GM12878 (cell line): ENCODE measurements around the gene NUP54. TPM values are rescaled to one million over a fixed set of nuclear protein-coding genes. Genes with fewer than 3 reads are reported as not detected.

Experiments
- ATAC-seq: fragments of 200-7000 bp; cut with Tn5 transposase; 3 replicates; pipeline ENCODE4 v1.9.1; 2020; ENCODE audit warnings: mild to moderate bottlenecking, moderate library complexity
- BruUV-seq: library from RNA; stranded (reverse); fragments of 400-500 nt; replicated peaks from 2 replicates; lab custom pipeline; 2021; lab: Mats Ljungman, UMichigan
- CTCF ChIA-PET: fragments of 300-600 bp; sonication (Branson Sonifier 250); formaldehyde crosslinking; extraction: SDS; loops from one replicate; lab custom pipeline; 2021; ENCODE audit warnings: inconsistent platforms; lab: Yijun Ruan, JAX
- POLR2A ChIA-PET: fragments of 350-600 bp; formaldehyde crosslinking; extraction: SDS; loops from one replicate; lab custom pipeline; 2021; ENCODE audit warnings: inconsistent platforms; lab: Charles Lee
- RAD21 ChIA-PET: fragments of 300-600 bp; sonication (Branson Sonifier 250); formaldehyde crosslinking; loops from one replicate; lab custom pipeline; 2023; ENCODE audit warnings: antibody characterized with exemption; ENCODE audit not compliant: unreplicated experiment; lab: Charles Lee
- SMC1A ChIA-PET: fragments of 300-600 bp; sonication (Branson Sonifier 250); formaldehyde crosslinking; loops from one replicate; lab custom pipeline; 2023; ENCODE audit not compliant: unreplicated experiment, uncharacterized antibody; lab: Charles Lee
- DNase-seq: peaks from one replicate; pipeline ENCODE4 v3.0.0-alpha.2; 2011; ENCODE audit warnings: low read depth, low spot score
- FAIRE-seq: peaks from 3 replicates; lab custom pipeline; 2011; peaks lifted over from hg19 to GRCh38; lab: Jason Lieb, UNC
- H2AFZ ChIP-seq: 2 replicates; pipeline ENCODE4 v1.6.0; 2011; ENCODE audit warnings: low read depth, low read length, control low read depth; ENCODE audit not compliant: control insufficient read depth
- H3K27ac ChIP-seq: 2 replicates; pipeline ENCODE4 v1.5.1; 2011; ENCODE audit warnings: control low read depth; ENCODE audit not compliant: control insufficient read depth, insufficient read depth
- H3K27me3 ChIP-seq, 2 experiments: replicated peaks in 1 of 2; 2 replicates each; pipeline versions ENCODE4 v1.6.0 to v1.6.1; 2011; ENCODE audit warnings: low read length in 1 of 2; ENCODE audit not compliant: control insufficient read depth in 2 of 2, insufficient read depth in 2 of 2
- H3K36me3 ChIP-seq, 2 experiments: 2 replicates each; pipeline ENCODE4 v1.5.1; 2011; ENCODE audit warnings: low read length in 1 of 2; ENCODE audit not compliant: control insufficient read depth in 2 of 2, insufficient read depth in 2 of 2
- H3K4me1 ChIP-seq: 2 replicates; pipeline ENCODE4 v1.6.1; 2011; ENCODE audit warnings: mild to moderate bottlenecking, low read length, moderate library complexity, mixed read lengths; ENCODE audit not compliant: control insufficient read depth, insufficient read depth
- H3K4me2 ChIP-seq: 2 replicates; pipeline ENCODE4 v1.6.0; 2011; ENCODE audit warnings: control low read depth; ENCODE audit not compliant: control insufficient read depth, insufficient read depth
- H3K4me3 ChIP-seq: fragments of 200-600 bp; sonication (generic); 2 replicates; pipeline ENCODE4 v1.5.1; 2016
- H3K79me2 ChIP-seq: 2 replicates; pipeline ENCODE4 v1.6.0; 2011; ENCODE audit warnings: low read length; ENCODE audit not compliant: control insufficient read depth, insufficient read depth
- H3K9ac ChIP-seq: 2 replicates; pipeline ENCODE4 v1.8.0; 2011; ENCODE audit warnings: low read length, control low read depth, mixed read lengths; ENCODE audit not compliant: control insufficient read depth, insufficient read depth
- H3K9me3 ChIP-seq: replicated peaks from 3 replicates; pipeline ENCODE4 v1.5.1; 2011; ENCODE audit warnings: mild to moderate bottlenecking, low read length; ENCODE audit not compliant: control insufficient read depth, insufficient read depth
- H4K20me1 ChIP-seq: 2 replicates; pipeline ENCODE4 v1.6.0; 2011; ENCODE audit not compliant: control insufficient read depth, insufficient read depth
- FOXM1 ChIP-seq: IDR thresholded peaks from 2 replicates; pipeline ENCODE4 v1.6.1; 2012; ENCODE audit warnings: low read depth, mild to moderate bottlenecking, inconsistent platforms, low read length, moderate library complexity
- HDGF ChIP-seq: fragments of 450-650 bp; IDR thresholded peaks from 2 replicates; pipeline ENCODE4 v1.6.1; 2016; ENCODE audit warnings: antibody characterized with exemption
- MTA2 ChIP-seq: fragments of 450-650 bp; IDR thresholded peaks from 2 replicates; pipeline ENCODE4 v1.6.1; 2016; ENCODE audit warnings: low read depth, mild to moderate bottlenecking, moderate library complexity
- MTA3 ChIP-seq: IDR thresholded peaks from 2 replicates; pipeline ENCODE4 v1.6.1; 2012; ENCODE audit warnings: low read length, inconsistent platforms, borderline replicate concordance
- NR2C2 ChIP-seq: IDR thresholded peaks from 2 replicates; pipeline ENCODE4 v1.6.1; 2011; ENCODE audit warnings: borderline replicate concordance, low read depth; ENCODE audit not compliant: control insufficient read depth, insufficient read length
- POU2F2 ChIP-seq: IDR thresholded peaks from 3 replicates; pipeline ENCODE4 v1.6.1; 2011; ENCODE audit warnings: low read depth, mild to moderate bottlenecking, low read length, borderline replicate concordance
- RUNX3 ChIP-seq: IDR thresholded peaks from 2 replicates; pipeline ENCODE4 v1.6.1; 2012; ENCODE audit warnings: low read length, inconsistent platforms
- STAT1 ChIP-seq: fragments of 450-650 bp; conservative IDR thresholded peaks from 2 replicates; pipeline ENCODE4 v1.6.1; 2014; ENCODE audit warnings: antibody characterized with exemption, mild to moderate bottlenecking
- WGBS: methylation state at CpG from one replicate; pipeline ENCODE4 v1.1.6; 2016; ENCODE audit warnings: low lambda C conversion rate; ENCODE audit not compliant: insufficient replicate concordance, insufficient coverage; ENCODE audit errors: missing lambda C conversion rate; 5-methylcytosine and 5-hydroxymethylcytosine counted together
- in situ Hi-C: fragments of 300-500 bp; cut with MboI; formaldehyde crosslinking; loops from 9 replicates; pipeline ENCODE4 v1.14.3; 2018; ENCODE audit warnings: mixed read lengths
- intact Hi-C: fragments of 100-400 bp; cut with micrococcal nuclease; formaldehyde crosslinking; loops from one replicate; pipeline ENCODE4 v1.14.2; 2022; ENCODE audit not compliant: unreplicated experiment
- polyA plus RNA-seq, 11 experiments: library from polyadenylated mRNA; depleted of rRNA in 4 of 11; unstranded in 6 of 11; stranded (reverse) in 5 of 11; fragments of >200 nt; fragmentation: Nextera tagmentation in 4 of 11; fragmentation: Illumina TruSeq in 1 of 11; extraction: Ambion mirVana in 4 of 11; extraction: Trizol in 1 of 11; gene quantifications; 1 replicate in 1 of 11; 2 replicates in 10 of 11; pipeline versions ENCODE4 v1.2.1 to v1.2.3, GENCODE V29; 2011 to 2016; ENCODE audit warnings: inconsistent platforms in 2 of 11, missing spikeins in 2 of 11, low read depth in 1 of 11
- total RNA-seq, 4 experiments: library from RNA; depleted of rRNA in 3 of 4; stranded (reverse); fragments of >200 nt in 3 of 4; fragmentation: Illumina TruSeq in 1 of 4; extraction: Trizol in 1 of 4; gene quantifications; 2 replicates each; pipeline versions ENCODE4 v1.2.1 to v1.2.3, GENCODE V29; 2013 to 2021
- TF ChIP-seq, protein P1 (sequence below): fragments of 450-650 bp; IDR thresholded peaks from 2 replicates; pipeline ENCODE4 v1.6.1; 2017; ENCODE audit warnings: low read depth, mild to moderate bottlenecking, moderate library complexity

Gene NUP54
- total and polyA plus RNA-seq, 10 of the 15 experiments (the other 5 are each of a cell fraction or from before 2014, with no cell fraction given): 17.5 to 69.0 (median 42.3) TPM

DNA sequence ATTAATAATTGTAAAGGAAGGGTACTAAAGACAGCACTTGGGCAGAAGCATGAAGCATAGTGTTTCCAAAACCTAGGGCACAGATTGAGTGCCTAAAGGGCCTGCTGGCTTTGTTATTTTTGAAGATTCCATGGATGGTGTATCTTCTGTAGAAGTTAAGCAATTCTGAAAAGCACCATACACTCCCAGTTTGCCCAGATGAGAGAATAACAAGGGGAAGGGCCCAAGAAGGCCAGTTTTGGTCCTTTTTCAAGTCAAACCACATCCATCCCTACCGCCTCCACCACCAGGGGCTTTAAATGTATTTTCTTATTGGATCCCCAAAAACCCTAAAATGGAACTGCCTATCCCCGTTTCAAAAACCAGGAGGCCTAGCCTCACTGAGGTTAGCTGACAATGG is 48.2 kb upstream of the NUP54 start:
- BruUV-seq: no TSS peak
- Histone ChIP-seq H3K9me3 (peaks cover 6% of the 10 kb centered on the region; the same call in 2 of the 3 replicates), H2AFZ (no peak overlapping the region), H4K20me1 (no peaks in the 10 kb centered on the region), H3K27me3 (no peaks in the 10 kb centered on the region), H3K4me3 (no peak overlapping the region), H3K4me1 (peaks cover 54% of the 10 kb centered on the region), H3K27ac (0 out of 2 replicates have a peak overlapping the region, but pooled peaks have one; percentile 17), H3K79me2 (no peaks in the 10 kb centered on the region; the same call in none of the 2 replicates), H3K36me3 (peaks cover 0 to 3% of the 10 kb centered on the region in 2 experiments; a peak in 2 of 4 replicates), H3K9ac (no peak overlapping the region), H3K4me2 (peak overlapping the region; percentile 97)
- RAD21 ChIA-PET: no interaction called here
- POLR2A ChIA-PET: no interaction called here
- SMC1A ChIA-PET: interaction anchor here (1.9 to 4.7 kb wide), 2 partner anchors 14 to 16 kb away, joined by 9 to 54 read pairs; no protein-coding TSS in a partner anchor
- 95% methylated on average over 2 of the region's 2 CpGs for WGBS
- FAIRE-seq (no peak), ATAC-seq (no peak), DNase-seq (no peak)
- TF ChIP-seq MTA2 (no peak), POU2F2 (no peak), FOXM1 (0 out of 2 replicates have a peak, but pooled peaks have one; percentile 2)
- CTCF ChIA-PET: interaction anchor here (0.9 kb wide), 1 partner anchor 24 kb away, joined by 3 read pairs; no protein-coding TSS in a partner anchor
- in situ Hi-C loops (no loop called here), intact Hi-C loops (no loop called here)

DNA sequence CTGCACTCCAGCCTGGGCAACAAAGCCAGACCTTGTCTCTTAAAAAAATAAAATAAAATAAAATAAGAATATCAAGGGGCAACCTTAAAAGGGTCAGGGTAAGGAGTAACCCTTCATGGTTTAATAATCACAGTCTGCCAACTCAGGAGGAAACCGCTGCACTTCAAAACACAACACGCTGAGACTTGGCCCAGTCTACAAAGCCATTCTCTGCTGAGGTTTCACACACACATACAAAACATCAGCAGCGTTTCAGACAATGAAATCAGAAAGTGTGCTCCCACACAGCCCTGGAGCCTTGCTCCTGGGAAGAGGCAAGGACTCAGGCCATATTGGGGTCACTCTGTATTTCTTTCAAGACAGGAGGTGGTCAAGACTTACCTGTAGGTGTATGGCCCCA is 47.1 kb upstream of the NUP54 start:
- Histone ChIP-seq H3K27me3 (no peaks in the 10 kb centered on the region), H3K79me2 (no peaks in the 10 kb centered on the region; the same call in none of the 2 replicates), H3K27ac (peak overlapping the region; percentile 34), H2AFZ (no peak overlapping the region), H3K9me3 (peaks cover 6% of the 10 kb centered on the region; the same call in 2 of the 3 replicates), H3K9ac (peak overlapping the region; percentile 33; the same call in 1 of the 2 replicates), H3K4me3 (peak overlapping the region; percentile 23; the same call in 1 of the 2 replicates), H3K4me2 (peak overlapping the region; percentile 76), H3K36me3 (peaks cover 0 to 3% of the 10 kb centered on the region in 2 experiments; a peak in 2 of 4 replicates), H3K4me1 (peaks cover 45% of the 10 kb centered on the region), H4K20me1 (no peaks in the 10 kb centered on the region)
- DNase-seq (no peak), ATAC-seq (no peak), FAIRE-seq (peak; percentile 54)
- ChIA-PET CTCF (no interaction called here), RAD21 (no interaction called here), SMC1A (no interaction called here), POLR2A (interaction anchor here (0.6 kb wide), 1 partner anchor 698 kb away, joined by 3 read pairs; no protein-coding TSS in a partner anchor)
- no TSS peak for BruUV-seq
- in situ Hi-C loops: no loop called here
- intact Hi-C loops: no loop called here
- TF ChIP-seq, protein P1, sequence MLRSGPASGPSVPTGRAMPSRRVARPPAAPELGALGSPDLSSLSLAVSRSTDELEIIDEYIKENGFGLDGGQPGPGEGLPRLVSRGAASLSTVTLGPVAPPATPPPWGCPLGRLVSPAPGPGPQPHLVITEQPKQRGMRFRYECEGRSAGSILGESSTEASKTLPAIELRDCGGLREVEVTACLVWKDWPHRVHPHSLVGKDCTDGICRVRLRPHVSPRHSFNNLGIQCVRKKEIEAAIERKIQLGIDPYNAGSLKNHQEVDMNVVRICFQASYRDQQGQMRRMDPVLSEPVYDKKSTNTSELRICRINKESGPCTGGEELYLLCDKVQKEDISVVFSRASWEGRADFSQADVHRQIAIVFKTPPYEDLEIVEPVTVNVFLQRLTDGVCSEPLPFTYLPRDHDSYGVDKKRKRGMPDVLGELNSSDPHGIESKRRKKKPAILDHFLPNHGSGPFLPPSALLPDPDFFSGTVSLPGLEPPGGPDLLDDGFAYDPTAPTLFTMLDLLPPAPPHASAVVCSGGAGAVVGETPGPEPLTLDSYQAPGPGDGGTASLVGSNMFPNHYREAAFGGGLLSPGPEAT: no peak
- no peak for TF ChIP-seq HDGF
- peak; percentile 46; the same call in 1 of the 2 replicates for TF ChIP-seq RUNX3
- TF ChIP-seq NR2C2: no peak
- TF ChIP-seq STAT1: no peak
- TF ChIP-seq MTA3: no peak
- 0% methylated on average over 3 of the region's 3 CpGs for WGBS
